HepG2 (cell line): ENCODE measurements around the gene DUSP7. TPM values are rescaled to one million over a fixed set of nuclear protein-coding genes. Genes with fewer than 3 reads are reported as not detected.

Source experiments
- ARID4A ChIP-seq: sonication (generic); formaldehyde crosslinking; IDR thresholded peaks from 2 replicates; pipeline ENCODE4 v1.5.0; 2020; ENCODE audit warnings: mild to moderate bottlenecking, missing genetic modification reagents, borderline replicate concordance
- CREBL2 ChIP-seq: sonication (generic); formaldehyde crosslinking; IDR thresholded peaks from 2 replicates; pipeline ENCODE4 v1.8.1; 2023; ENCODE audit warnings: missing genetic modification reagents, mild to moderate bottlenecking, borderline replicate concordance
- DR1 ChIP-seq: sonication (generic); formaldehyde crosslinking; IDR thresholded peaks from 2 replicates; pipeline ENCODE4 v1.8.0; 2021; ENCODE audit warnings: mild to moderate bottlenecking, missing genetic modification reagents, inconsistent platforms
- ERF ChIP-seq: IDR thresholded peaks from 2 replicates; pipeline ENCODE4 v1.6.1; 2018; ENCODE audit warnings: missing biosample characterization, missing genetic modification reagents
- FOSL2 ChIP-seq: sonication (generic); formaldehyde crosslinking; IDR thresholded peaks from 2 replicates; pipeline ENCODE4 v1.4.0; 2020; ENCODE audit warnings: missing genetic modification reagents
- HDAC6 ChIP-seq: fragments of 200-600 bp; sonication (generic); IDR thresholded peaks from 2 replicates; pipeline ENCODE4 v1.7.0; 2017; ENCODE audit warnings: mild to moderate bottlenecking, antibody characterized with exemption, low read length, low read depth
- JUNB ChIP-seq: sonication (generic); formaldehyde crosslinking; IDR thresholded peaks from 2 replicates; pipeline ENCODE4 v1.8.0; 2022; ENCODE audit warnings: missing genetic modification reagents, mild to moderate bottlenecking, borderline replicate concordance
- KDM6A ChIP-seq: IDR thresholded peaks from 2 replicates; pipeline ENCODE4 v1.6.1; 2016; ENCODE audit warnings: low read depth
- NR0B2 ChIP-seq: sonication (generic); formaldehyde crosslinking; IDR thresholded peaks from 2 replicates; pipeline ENCODE4 v1.4.0; 2020; ENCODE audit warnings: mild to moderate bottlenecking, missing genetic modification reagents
- NRL ChIP-seq: sonication (generic); formaldehyde crosslinking; IDR thresholded peaks from 2 replicates; pipeline ENCODE4 v1.5.0; 2020; ENCODE audit warnings: missing genetic modification reagents, mild to moderate bottlenecking, moderate library complexity, borderline replicate concordance
- SMARCE1 ChIP-seq: fragments of 450-650 bp; IDR thresholded peaks from 2 replicates; pipeline ENCODE4 v1.6.1; 2017; ENCODE audit warnings: borderline replicate concordance
- ZNF362 ChIP-seq: sonication (generic); formaldehyde crosslinking; IDR thresholded peaks from 2 replicates; pipeline ENCODE4 v1.4.0; 2020; ENCODE audit warnings: missing genetic modification reagents, mild to moderate bottlenecking, borderline replicate concordance
- ZNF510 ChIP-seq: sonication (generic); formaldehyde crosslinking; IDR thresholded peaks from 2 replicates; pipeline ENCODE4 v1.4.0; 2020; ENCODE audit warnings: low read depth, mild to moderate bottlenecking, missing genetic modification reagents
- ZNF629 ChIP-seq: sonication (generic); formaldehyde crosslinking; conservative IDR thresholded peaks from 2 replicates; pipeline ENCODE4 v1.5.0; 2020; ENCODE audit warnings: missing genetic modification reagents
- polyA plus RNA-seq, 8 experiments: library from polyadenylated mRNA; depleted of rRNA in 3 of 8; stranded (reverse) in 7 of 8; unstranded in 1 of 8; fragments of >200 nt; fragmentation: Illumina TruSeq in 4 of 8; extraction: Trizol in 4 of 8; gene quantifications; 2 replicates each; pipeline versions ENCODE4 v1.2.1 to v1.2.3, GENCODE V29; 2011 to 2016; ENCODE audit warnings: low read depth in 4 of 8, missing spikeins in 1 of 8, mixed read lengths in 1 of 8; ENCODE audit not compliant: insufficient read depth in 1 of 8
- total RNA-seq, 5 experiments: library from RNA; depleted of rRNA; stranded (reverse); fragments of >200 nt; fragmentation: Illumina TruSeq; extraction: Trizol; gene quantifications; 2 replicates each; pipeline ENCODE4 v1.2.3, GENCODE V29; 2016; ENCODE audit warnings: low read depth in 1 of 5

Gene DUSP7
- total and polyA plus RNA-seq, 2 of the 13 experiments (the other 11 are each of a cell fraction or from before 2014, with no cell fraction given), result 6.6 to 8.8 TPM

- TF ChIP-seq ARID4A (CRISPR knock-in tag) (peak; percentile 72; the same call in 1 of the 2 replicates), HDAC6 (no peak), NR0B2 (0 out of 2 replicates have a peak, but pooled peaks have one; percentile 59), KDM6A (CRISPR knock-in tag) (peak; percentile 63; the same call in 1 of the 2 replicates), SMARCE1 (no peak), ZNF362 (CRISPR knock-in tag) (no peak), CREBL2 (CRISPR knock-in tag) (no peak), ERF (CRISPR knock-in tag) (peak; percentile 53; the same call in 1 of the 2 replicates), DR1 (CRISPR knock-in tag) (no peak), NRL (no peak), ZNF629 (CRISPR knock-in tag) (no peak), JUNB (0 out of 2 replicates have a peak, but pooled peaks have one; percentile 21), ZNF510 (CRISPR knock-in tag) (no peak), FOSL2 (CRISPR knock-in tag) (0 out of 2 replicates have a peak, but pooled peaks have one; percentile 13)
Measured at GRCh38 chr3:52080830-52081719, 24.7 kb upstream of the DUSP7 start (continued).
